NB4 (cell line): ENCODE measurements around the gene SGCD.

Experiments
- DNase-seq: peaks from one replicate; pipeline ENCODE4 v3.0.0; 2010; ENCODE audit warnings: low read depth
- H3K4me3 ChIP-seq: one replicate; pipeline ENCODE4 v1.5.1; 2011; ENCODE audit warnings: mild to moderate bottlenecking, low read depth, low read length, moderate library complexity
- CTCF ChIP-seq: IDR thresholded peaks from one replicate; pipeline ENCODE4 v1.5.1; 2012; ENCODE audit warnings: low read depth, low read length
- MYC ChIP-seq: IDR thresholded peaks from 2 replicates; pipeline ENCODE4 v1.6.1; 2011; ENCODE audit warnings: low read depth, low read length
- POLR2A ChIP-seq: IDR thresholded peaks from 2 replicates; pipeline ENCODE4 v1.6.1; 2011; ENCODE audit warnings: mild to moderate bottlenecking; ENCODE audit not compliant: insufficient read length; ENCODE audit errors: extremely low read depth
- TF ChIP-seq, protein P1 (sequence below): IDR thresholded peaks from 2 replicates; pipeline ENCODE4 v1.6.1; 2011; ENCODE audit warnings: low read depth, low read length

SGCD gene

GRCh38 chr5:156667616-156668015 lies 340.7 kb downstream of the SGCD start:
- no peak overlapping the region for H3K4me3 ChIP-seq
- DNase-seq = no peak
- TF ChIP-seq POLR2A (no peak), MYC (no peak), CTCF (no peak)
- TF ChIP-seq, protein P1, sequence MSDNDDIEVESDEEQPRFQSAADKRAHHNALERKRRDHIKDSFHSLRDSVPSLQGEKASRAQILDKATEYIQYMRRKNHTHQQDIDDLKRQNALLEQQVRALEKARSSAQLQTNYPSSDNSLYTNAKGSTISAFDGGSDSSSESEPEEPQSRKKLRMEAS = no peak

- TF ChIP-seq POLR2A = no peak
- TF ChIP-seq MYC = no peak
- no peak for TF ChIP-seq CTCF
- TF ChIP-seq, protein P1 = no peak
- H3K4me3 ChIP-seq = no peak overlapping the region
- DNase-seq = no peak
Measured at GRCh38 chr5:156669416-156669815, 342.5 kb downstream of the SGCD start.

- DNase-seq = no peak
- TF ChIP-seq MYC (no peak), CTCF (no peak), POLR2A (no peak)
- TF ChIP-seq, protein P1 = no peak
- no peak overlapping the region for H3K4me3 ChIP-seq
Measured at GRCh38 chr5:156670615-156671014, 343.7 kb downstream of the SGCD start.

- DNase-seq = no peak
- H3K4me3 ChIP-seq = no peak overlapping the region
- TF ChIP-seq MYC (no peak), CTCF (no peak), POLR2A (no peak)
- TF ChIP-seq, protein P1 = no peak
Measured at GRCh38 chr5:156675395-156675794, 348.4 kb downstream of the SGCD start.

- H3K4me3 ChIP-seq = no peak overlapping the region
- TF ChIP-seq CTCF = no peak
- TF ChIP-seq, protein P1 = no peak
- TF ChIP-seq MYC = no peak
- no peak for TF ChIP-seq POLR2A
- no peak for DNase-seq
Measured at GRCh38 chr5:156677963-156678362, 351.0 kb downstream of the SGCD start.

DNA sequence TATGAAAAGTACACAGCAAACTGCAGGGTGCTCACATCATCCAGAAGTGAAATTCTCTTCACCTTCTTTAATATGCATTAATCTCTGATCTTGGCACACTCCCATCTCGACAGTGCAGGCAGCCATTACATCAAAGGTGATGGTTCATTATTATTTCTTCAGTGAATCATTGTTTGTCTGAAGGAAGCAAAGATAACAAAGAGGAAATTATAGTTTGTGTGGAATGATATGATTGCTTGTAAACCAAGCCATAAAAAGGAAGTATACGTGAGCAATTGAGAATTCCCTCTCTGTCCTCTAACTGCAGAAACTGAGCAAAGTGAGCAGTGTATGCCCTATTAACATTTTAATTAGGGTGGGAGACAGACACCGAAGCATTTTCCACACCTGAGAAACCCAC lies 351.5 kb downstream of the SGCD start:
- no peak for DNase-seq
- no peak for TF ChIP-seq CTCF
- TF ChIP-seq, protein P1 = no peak
- TF ChIP-seq POLR2A = no peak
- no peak for TF ChIP-seq MYC
- H3K4me3 ChIP-seq = no peak overlapping the region
